ENCODE measurements around the gene CLSTN2. TPM values are rescaled to one million over a fixed set of nuclear protein-coding genes. Genes with fewer than 3 reads are reported as not detected.

Gene CLSTN2
- total RNA-seq, 1 donor from 2014 or later = 7.8 TPM

- DNase-seq = no peak
- intact Hi-C loops (cut with DNase I) = no loop called here
- ATAC-seq (ENCODE audit: poor library complexity) = peak; percentile 52
These were observed 179.2 kb downstream of the CLSTN2 start for GRCh38 chr3:140113996-140114788.

DNA sequence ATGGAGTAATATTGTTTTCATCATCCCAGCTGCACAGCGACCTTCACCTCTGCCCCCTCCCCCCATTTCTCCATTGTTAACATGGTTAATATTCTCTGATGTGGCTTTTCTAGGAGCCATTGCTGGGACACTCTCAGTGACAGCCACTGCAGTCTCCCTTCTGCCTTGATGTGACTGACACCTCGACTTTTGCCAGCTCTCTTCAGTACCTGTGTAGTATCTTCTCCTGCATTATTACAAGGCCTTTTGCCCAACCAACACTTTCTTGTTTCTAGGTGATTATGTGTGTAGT is 179.8 kb downstream of the CLSTN2 start:
- no peak for ATAC-seq (ENCODE audit: poor library complexity)
- intact Hi-C loops (cut with DNase I) = no loop called here
- DNase-seq = no peak

DNA sequence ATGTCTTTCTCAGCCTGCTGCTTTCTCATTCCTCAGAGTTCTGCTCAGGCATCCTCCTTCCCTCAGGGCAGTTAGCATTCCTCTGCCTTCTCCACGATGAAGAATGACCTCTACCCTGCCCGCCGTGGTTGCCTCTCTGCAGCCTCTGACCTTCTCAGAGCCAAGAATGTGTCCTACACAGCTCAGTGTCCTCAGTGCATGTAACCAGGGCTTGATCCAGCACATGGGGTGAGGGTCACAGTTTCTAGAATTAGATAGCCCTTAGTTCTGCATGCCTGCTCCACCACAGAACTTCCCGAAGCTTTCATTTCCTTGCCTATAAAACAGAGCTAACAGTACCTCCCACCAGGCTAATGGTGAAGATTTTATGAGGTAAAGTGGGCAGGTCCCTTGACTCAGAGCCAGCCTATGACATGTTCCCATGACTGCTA is 182.1 kb downstream of the CLSTN2 start:
- intact Hi-C loops (cut with DNase I) = no loop called here
- ATAC-seq (ENCODE audit: poor library complexity) (no peak), DNase-seq (no peak)

GRCh38 chr3:140122183-140122582 is 187.2 kb downstream of the CLSTN2 start:
- ATAC-seq (ENCODE audit: poor library complexity) (no peak), DNase-seq (no peak)
- intact Hi-C loops (cut with DNase I) = no loop called here

DNA sequence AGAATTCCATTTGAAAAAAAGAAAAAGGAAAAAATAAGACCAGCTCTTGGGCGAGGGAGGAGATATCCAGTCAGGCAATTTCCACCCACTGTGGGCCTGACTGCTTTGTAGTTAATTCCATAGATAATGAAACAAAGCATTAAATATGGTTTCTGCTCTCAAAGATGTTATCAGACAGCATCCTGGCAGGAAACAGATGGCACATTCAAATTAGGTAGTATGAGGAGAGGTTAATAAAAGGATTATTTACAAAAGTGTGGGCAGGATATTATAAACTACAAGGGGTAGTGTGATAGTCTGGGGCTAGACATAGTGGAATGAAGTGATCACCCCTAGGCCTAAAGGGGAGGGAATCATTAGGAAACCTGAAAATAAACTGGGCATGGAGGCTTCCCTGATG is 193.2 kb downstream of the CLSTN2 start:
- ATAC-seq (ENCODE audit: poor library complexity) (peak; percentile 20), DNase-seq (no peak)
- intact Hi-C loops (cut with DNase I) = no loop called here

GRCh38 chr3:140128631-140129030 is 193.6 kb downstream of the CLSTN2 start:
- ATAC-seq (ENCODE audit: poor library complexity) (peak; percentile 60), DNase-seq (peak; percentile 49)
- intact Hi-C loops (cut with DNase I) = no loop called here

GRCh38 chr3:140129768-140130284 is 194.8 kb downstream of the CLSTN2 start:
- ATAC-seq (ENCODE audit: poor library complexity) = no peak
- intact Hi-C loops (cut with DNase I) = no loop called here

GRCh38 chr3:140131895-140132294 is 196.9 kb downstream of the CLSTN2 start:
- intact Hi-C loops (cut with DNase I) = no loop called here
- DNase-seq (no peak), ATAC-seq (ENCODE audit: poor library complexity) (no peak)

More at GRCh38 chr3:140129768-140130284, 194.8 kb downstream of the CLSTN2 start:
- DNase-seq = no peak

DNA sequence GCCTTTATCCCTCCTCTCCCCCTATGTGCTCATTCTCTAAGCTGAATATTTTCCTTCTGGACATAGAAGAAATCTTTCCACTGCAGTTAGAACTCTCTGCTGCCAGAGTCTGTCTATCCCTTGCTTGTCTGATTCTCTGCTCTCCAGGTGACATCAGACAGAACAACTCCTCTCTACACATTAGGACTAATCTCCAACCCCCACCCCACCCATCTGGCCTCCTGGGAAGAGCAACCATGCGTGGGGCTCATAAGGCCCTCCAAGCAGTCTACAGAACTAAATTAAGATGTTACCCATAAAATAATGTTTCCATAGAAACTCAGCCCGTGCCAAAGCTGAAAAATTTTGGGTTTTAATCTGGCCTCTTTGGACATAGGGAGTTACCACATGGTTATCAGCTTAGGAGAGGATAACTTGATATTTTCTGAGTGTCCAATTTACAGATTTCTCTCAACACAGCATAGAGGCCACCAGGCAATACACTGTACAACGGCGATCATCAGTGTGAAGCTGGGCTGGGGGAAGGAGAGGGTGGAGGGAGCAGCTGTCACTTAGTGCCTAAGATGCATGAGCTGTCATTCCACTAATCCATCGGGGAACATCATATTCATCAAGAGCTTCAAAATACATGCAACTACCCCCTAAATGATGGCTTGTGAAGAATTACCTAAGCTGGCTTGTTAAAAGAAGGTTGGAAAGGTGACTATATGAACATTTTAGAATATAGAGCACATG is 199.4 kb downstream of the CLSTN2 start:
- DNase-seq (no peak), ATAC-seq (ENCODE audit: poor library complexity) (no peak)
- intact Hi-C loops (cut with DNase I) = no loop called here

DNA sequence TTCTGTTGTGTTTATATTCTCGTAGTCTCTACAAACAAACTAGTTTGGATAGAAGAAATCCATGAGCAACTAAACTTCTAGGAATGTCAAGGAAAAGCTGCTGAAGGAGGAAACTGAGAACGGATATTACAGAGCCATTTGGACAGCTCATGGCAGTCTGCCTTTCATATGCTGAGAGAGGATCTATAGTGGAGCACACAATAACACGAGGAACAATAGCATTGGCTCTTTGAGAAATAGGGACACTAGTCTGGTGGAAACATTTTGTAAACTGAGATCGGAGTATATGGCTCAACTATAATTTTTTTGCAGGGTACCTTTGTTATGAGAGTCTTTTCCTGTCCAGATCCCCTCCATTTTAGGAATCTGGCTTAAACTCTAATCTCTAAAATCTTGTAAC is 200.5 kb downstream of the CLSTN2 start:
- ATAC-seq (ENCODE audit: poor library complexity) = no peak
- DNase-seq = no peak
- intact Hi-C loops (cut with DNase I) = no loop called here

DNA sequence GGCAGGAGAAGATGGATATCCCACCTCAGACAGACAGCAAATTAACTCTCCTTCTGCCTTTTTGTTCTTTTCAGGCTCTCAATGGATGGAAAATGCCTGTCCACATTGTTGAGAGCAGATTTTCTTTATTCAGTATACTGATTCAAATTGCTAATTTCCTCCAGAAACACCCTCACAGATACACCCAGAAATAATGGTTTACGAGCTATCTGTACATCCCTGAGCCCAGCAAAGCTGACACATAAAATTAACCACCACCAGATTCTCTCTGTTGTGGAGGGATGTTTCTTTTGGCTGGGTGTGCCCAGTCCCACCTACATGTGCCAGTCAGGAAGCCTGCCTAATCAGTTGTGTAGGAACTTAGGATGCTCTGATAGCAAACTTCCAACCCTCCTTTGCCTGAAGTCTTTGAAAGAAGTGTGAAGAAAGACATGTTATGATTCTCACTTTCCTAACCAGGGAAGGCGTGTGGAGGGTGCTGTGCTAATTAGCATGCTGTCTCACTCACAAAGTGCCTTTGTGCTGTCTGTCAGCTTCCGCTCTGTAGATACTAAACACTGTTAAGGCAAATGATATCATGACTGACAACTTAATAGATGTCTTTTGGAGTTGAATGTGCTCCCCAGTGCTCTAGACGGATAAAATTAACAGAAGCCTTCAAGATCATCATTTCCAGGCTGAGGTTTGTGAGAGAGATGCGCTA is 208.5 kb downstream of the CLSTN2 start:
- ATAC-seq (ENCODE audit: poor library complexity) = no peak
- DNase-seq = no peak
- intact Hi-C loops (cut with DNase I) = no loop called here

DNA sequence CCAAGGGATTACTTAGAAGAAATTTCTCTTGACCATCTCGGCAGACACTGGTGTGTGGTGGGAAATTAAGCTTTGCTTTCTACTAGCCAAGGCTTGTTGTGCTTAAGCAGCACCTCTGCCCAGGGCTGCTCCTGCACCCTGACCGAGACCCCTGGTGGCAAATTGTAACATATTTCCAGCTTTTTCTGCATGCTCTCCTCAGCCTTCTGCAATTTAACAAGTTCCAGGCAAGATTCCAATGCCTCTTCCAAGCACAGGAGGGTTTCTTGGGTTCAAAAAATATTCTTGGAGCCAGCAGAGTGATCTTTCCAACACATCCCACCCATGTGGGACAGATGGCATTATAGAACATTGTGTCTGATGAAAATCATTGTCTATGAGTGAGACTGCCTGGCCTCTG is 210.5 kb downstream of the CLSTN2 start:
- ATAC-seq (ENCODE audit: poor library complexity) (no peak), DNase-seq (no peak)
- intact Hi-C loops (cut with DNase I) = no loop called here

GRCh38 chr3:140146668-140147067 is 211.7 kb downstream of the CLSTN2 start:
- no peak for DNase-seq
- intact Hi-C loops (cut with DNase I) = no loop called here
- ATAC-seq (ENCODE audit: poor library complexity) = no peak

- DNase-seq (no peak), ATAC-seq (ENCODE audit: poor library complexity) (no peak)
- intact Hi-C loops (cut with DNase I) = no loop called here
These were observed 213.0 kb downstream of the CLSTN2 start for GRCh38 chr3:140147965-140148490.

DNA sequence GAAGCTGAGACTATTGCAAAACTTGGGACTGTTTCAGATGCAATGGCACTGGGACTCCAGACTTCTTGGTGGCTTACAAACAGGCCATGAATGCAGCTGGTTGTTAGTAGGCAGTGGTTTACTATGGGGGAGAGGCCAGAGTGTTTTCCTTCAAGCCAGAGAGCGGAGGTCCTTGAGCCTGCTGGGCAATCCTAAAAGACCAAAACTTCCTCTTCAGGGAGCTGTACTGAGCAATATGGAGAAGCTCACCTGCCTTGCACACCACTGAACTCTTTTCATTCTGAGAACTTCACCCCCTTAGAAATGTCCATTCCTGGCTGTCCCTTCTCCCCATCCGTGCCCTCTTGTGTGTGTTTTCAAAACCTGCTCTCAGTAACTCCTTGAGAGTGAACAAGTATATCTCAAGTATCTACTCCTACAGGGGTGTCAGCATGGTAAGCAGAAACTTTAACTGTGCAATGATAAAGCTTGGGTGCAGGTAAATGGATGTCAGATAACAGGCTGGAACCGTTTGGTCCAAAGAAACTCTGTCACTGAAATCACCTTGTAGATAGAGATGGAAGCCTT is 213.9 kb downstream of the CLSTN2 start:
- DNase-seq (no peak), ATAC-seq (ENCODE audit: poor library complexity) (no peak)
- intact Hi-C loops (cut with DNase I) = no loop called here

GRCh38 chr3:140151321-140151720 is 216.3 kb downstream of the CLSTN2 start:
- DNase-seq = no peak
- ATAC-seq (ENCODE audit: poor library complexity) = no peak
- intact Hi-C loops (cut with DNase I) = no loop called here

DNA sequence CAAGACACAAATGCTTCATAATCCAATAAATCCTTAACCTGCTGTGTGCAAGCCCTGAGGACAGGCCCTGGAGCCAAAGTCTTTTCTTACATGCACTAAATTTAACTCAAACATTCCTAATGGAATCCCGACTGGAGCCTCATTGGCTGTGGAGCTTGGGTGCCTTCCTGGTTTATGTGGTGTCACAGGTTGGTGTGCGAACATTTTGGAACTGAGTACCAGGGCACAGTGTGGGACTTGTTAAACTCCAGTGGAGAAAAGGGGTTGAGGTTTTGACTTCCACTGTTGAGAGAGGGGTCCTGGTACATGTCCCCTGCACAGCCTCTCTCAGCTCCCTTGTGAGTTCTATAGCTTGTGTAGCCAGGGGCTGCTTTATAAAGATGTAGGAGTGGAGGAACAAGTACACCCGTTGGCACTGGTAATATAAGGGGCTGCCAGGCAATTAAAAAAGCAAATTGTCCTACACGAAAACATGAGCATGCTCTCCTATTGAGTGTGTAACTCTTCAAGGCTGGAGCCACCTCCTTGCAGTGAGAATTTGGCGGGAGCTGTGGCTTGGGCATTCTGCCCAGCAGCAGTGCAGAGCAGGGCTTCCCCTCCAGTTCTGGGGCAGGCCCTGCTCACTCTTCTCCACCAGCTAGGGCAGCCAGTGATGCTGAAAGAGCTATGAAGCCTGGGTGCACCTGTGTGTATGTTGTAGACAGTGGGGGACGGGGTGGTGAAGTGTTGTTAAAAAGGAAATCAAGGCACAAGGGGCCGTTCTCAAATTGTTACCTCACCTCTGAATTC is 218.1 kb downstream of the CLSTN2 start:
- peak; percentile 49 for DNase-seq
- intact Hi-C loops (cut with DNase I) = no loop called here
- peak; percentile 64 for ATAC-seq (ENCODE audit: poor library complexity)

- intact Hi-C loops (cut with DNase I) = no loop called here
- ATAC-seq (ENCODE audit: poor library complexity) = no peak
- no peak for DNase-seq
These were observed 218.8 kb downstream of the CLSTN2 start for GRCh38 chr3:140153736-140154135.
